OCI-M2 (cell line): Measurements from ENCODE around the gene ATP5MC2.
"Not testable (repeated sequence)": the region's sequence is repeated elsewhere in the genome, so short reads cannot be mapped to it uniquely, and the experiment has no call there.

ENCODE experiments used
- DNase-seq: peaks from one replicate; lab custom pipeline; 2025; ENCODE audit not compliant: unreplicated experiment; lab: John Stamatoyannopoulos, UW

The ATP5MC2 gene

DNA sequence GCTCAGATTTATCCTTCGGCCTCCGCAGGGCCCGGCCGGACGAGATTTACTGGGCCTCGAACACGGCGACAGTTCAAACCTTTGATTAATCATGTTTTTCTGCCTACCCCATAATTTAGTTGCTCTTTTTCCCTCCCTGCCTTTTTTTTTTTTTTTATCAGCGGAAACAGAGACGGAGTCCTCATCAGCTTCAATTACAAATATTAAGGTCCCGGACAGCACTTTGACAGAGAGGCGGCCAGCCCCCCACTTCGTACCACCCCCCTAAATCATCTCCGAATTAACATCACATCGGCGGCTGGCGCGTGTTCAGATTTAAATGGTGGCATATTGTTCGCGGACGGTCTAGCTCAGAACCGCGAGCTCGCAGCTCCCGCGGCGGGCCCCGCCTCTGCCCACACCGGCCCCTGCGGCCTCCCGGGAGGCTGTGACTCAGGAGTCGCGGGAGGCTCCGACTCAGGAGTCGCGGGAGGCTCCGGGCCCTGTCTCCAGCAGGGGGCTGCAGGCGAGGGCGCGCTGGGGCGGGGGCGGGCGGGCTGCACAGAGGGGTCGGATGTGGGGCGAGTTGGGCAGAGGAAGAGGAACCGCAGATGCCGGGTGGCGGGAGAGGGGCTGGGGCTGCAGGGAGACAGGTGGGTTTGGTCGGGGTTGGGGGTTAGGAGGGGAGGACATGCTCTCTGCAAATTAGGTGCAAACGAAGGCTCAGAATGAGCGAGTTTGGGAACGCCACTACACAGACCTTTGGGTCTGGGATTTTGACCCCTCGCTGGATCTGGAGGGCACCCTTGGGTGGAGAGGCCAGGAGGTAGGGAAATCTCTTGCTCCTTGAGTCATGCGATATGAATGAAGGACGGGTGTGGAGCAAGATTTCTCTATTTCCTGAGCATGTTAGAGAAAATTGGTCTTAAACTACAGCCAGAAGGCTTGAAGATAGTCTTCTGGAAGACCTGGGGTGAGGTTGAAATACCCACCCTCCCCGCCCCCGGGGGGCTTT is 19.6 kb upstream of the ATP5MC2 start:
- DNase-seq = no peak

DNA sequence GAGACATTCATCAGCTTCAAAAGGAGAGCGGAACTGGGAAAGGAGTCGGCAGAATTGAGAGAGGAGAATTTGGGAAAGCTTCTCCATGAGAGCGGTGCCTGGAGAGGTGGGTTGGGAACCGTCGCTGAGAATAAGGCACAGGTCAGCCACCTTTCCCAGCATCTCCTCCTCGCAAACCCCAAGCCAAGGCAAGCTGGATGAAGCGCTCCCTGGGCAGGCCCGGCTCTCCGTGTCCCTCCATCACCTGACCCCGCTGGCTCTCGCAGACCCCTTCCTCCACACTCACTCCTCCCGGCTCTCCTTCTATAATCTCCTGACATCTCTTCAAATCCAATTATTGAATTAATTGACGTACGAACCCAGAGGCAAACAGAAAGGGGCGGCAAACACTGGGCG is 18.9 kb upstream of the ATP5MC2 start:
- DNase-seq = no peak

DNA sequence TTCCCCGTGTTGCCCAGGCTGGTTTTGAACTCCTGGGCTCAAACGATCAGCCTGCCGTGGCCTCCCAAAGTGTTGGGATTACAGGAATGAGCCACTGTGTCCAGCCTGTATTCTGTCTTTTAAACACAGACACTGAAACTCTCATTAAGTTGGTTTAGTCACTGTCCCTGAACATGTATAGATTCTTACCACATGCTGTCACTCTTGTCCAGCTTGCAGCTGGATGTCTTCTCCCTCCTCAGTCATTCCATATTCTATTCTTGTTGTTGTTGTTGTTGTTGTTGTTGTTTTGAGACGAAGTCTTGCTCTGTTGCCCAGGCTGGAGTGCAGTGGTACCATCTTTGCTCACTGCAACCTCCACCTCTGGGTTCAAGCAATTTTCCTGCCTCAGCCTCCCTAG is 12.3 kb upstream of the ATP5MC2 start:
- no peak for DNase-seq

DNA sequence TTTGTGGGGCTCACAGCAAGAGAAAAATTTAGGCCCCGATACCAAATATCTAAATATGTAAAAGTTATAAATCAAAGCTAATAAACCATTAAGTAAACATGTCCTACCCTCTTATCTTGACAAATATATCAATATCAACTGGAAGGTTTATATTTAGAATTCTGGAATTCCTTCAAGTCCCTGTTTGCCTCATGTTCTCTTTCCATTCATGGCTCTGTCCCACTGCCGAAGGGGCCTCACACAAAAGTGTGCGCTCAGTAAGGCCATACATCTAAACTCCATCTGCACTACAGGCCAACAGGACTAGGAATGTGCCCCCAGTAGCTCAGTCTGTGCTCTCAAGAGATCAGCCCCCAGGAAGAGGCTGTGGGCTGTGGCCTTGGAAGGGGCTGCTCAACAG is 10.6 kb upstream of the ATP5MC2 start:
- DNase-seq = no peak

DNA sequence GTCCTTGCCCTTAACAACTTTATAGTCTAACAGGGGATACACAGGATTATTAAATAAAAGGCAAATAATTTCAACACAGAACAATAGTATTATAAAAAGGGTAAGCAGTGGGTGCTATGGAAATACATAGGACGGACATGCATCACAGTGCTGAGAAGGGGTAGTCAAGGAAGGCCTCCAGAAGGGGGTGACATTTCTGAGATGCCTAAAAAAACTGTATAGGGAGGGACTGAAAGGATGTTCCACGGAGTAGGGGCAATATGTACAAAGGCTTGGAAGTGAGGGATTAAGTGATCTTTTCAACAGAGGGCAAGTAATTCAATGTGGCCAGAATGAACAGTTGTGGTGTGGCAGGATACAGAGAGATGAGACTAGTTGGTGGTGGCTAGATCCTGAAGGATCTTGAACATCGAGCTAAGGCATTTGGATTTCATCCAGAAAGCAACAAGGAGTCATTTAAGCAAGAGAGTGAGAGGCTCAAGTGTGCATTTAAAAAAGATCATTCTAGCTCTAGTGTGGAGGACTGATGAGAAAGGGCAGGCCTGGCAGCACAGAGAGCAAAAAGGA is 8.9 kb upstream of the ATP5MC2 start:
- no peak for DNase-seq

DNA sequence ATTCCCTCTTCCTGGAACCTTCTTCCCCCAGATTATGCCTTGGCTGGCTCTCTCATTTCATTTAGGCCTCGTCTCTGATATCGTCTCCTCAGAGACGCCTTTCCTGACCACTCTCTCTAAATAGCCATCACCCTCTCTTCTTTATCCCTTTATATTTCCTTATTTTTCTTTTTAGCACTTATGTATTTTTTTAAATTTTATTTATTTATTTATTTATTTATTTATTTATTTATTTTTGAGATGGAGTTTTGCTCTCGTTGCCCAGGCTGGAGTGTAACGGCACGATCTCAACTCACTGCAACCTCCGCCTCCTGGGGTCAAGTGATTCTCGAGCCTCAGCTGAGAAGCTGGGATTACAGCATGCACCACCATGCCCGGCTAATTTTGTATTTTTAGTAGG is 8.1 kb upstream of the ATP5MC2 start:
- DNase-seq = no peak

DNA sequence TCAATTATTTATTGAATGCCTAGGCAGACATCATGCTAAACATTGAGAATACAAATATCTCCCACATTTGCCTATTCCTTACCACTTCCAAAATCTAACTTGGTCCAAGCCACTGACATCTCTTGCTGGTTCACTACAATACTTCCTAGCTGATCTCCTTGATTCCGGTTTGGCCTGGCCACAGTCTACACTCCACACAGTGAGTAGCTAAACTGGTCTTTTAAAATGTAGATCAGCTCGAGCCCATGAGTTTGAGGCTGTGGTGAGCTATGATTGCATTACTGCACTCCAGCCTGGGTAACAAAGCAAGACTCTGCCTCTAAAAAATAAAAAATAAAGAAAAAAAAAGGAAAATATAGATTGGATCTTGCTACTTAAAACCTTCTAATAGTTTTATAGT is 7.6 kb upstream of the ATP5MC2 start:
- no peak for DNase-seq

DNA sequence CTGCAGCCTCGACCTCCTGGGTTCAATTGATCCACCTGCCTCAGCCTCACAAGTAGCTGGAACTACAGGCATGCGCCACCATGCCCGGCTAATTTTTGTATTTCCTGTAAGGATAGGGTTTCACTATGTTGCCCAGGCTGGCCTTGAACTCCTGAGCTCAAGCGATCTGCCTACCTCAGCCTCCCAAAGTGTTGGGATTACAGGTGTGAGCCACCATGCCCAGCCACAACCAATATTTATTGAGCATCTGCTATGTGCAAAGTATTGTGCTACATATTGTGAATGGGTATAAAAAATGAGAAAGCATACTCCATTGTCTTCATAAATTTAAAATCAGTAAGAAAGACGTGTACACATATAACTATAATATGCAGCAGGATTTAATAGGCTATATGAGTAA is 4.2 kb upstream of the ATP5MC2 start:
- not testable (repeated sequence) for DNase-seq

DNA sequence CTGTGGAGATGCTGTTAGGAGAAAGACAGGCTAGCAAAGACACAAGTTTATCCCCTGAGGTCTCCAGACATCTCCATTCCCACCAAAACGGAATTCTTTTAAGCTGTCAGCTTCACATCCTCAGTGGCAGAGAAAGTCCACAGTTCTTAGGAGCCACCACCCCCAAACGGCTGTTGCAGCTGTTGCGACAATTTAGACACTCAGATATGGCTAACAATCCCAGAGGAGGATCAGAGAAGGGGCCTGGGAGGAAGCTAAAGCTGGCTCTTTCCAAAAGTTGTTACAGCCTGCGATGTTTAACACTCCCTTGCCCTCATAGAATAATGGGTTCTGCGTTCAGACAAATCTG is 1.9 kb upstream of the ATP5MC2 start:
- DNase-seq = no peak

DNA sequence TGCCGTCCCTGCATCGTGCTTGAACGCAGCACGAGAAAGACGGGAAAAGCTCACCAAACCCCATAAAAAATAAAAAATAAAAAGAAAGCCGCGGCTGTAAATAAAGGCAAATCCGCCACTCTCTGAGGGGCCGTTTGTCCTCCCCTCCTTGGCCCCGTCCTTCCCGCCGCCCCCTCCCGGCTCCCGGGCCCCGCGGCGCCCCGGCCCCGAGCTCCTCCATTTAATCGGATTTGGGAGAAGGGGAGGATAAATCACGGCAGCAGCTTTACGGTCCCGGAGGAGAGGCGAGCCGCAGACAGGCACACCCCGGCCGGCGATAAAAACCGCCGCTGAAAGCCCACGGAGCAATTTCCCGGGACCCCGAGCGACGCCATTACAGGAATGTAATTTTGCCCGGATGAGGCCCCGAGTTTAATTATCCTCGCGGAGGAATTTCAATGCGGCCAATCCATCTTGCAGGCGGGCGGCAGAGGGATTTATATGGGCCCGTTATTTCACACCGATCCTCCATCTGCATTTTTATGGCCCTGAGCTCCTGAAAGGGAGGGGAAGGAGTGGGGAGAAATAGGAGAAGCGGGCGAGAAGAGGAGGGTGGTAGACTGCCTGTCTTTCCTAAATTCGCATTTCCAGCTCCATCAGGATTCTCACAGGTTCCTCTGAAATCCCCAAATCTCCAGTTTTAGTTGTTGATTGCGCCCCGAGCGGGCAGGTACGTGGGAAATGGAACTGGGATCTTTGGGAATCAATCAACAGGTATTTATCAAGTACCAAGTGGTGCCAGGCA is 1.3 kb upstream of the ATP5MC2 start:
- no peak for DNase-seq

DNA sequence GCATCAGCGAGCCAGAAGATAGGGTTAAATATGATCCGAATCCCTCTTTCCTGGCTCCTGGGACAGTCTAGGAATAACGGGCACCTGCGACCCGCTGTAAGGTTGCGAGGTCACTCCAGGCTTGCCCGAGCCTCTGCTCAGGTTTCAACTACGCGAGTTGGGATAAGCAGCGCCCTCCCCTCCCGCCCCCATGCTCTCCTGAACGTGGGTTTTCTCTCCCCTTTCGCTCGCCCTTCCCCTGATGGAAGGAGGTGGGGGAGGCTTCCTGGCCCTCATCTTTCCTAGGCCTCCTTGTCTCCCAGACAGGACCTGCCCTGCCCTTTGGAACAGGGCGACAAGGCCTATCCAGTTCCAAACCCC is 753 bp upstream of the ATP5MC2 start:
- DNase-seq = no peak

DNA sequence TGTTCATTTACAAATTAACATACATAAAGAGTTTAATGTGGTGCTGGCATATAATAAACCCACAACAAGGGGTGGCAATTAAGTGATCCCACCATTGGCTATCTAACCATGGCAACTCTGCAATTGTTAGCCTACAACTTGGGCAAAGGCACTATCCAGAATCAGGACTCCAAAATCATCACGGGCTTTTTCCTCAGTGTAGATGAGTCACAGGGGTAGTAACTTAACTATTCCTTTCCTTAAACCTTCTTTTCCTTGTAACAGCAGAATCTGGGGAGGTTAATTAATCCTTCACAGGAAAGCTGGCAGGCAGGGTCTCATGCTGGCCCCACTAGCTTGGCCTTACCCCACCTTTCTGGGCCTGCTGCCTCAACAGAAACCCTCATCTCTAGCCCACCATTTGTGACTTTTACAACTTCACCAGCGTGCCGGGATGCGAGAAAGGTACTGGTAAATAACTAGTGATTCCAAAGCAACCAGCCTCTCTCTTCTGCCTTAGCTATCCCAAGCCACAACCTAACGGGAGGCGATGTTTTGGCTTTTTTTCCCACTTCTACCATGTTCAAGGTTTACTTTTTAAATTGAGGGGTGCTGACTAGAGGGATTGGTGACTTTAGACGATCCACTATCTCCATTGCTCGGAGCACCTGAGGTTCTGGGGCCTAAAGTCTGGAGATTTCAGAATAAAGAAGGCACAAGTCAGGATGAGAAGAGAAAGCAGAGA is 744 bp downstream of the ATP5MC2 start:
- DNase-seq = no peak

DNA sequence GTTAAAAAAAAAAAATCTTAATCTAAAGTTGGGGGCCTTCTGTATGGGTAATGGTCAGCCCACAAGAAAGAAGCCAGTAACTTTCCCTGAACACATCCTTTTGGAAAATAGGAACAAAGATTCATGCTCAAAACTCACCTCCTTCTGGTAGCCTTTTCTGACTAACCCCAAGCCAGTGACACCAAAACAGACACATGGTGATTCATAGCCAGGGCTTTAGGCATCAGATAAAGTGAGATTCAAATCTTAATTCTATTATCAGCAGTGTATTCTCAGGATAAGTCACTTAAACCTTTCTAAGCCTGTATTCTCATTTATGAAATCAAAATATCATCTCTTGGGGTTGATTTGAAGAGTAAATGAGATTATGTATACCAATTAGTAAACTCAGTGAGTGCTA is 4.9 kb downstream of the ATP5MC2 start:
- no peak for DNase-seq

DNA sequence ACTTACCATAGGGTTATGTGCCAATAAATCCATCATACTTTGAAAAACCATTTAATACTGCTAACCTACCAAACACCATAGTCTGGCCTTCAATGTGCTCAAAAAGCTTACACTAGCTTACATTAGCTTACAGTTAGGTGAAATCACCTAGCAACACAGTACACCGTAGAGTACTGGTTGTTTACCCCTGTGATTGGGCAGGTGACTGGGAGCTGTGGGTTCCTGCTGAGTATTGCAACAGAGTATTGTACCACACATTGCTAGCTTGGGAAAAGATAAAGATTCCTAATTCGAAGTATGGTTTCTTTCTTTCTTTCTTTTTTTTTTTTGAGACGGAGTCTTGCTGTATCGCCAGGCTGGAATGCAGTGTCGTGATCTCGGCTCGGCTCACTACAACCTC is 5.6 kb downstream of the ATP5MC2 start:
- DNase-seq = no peak

DNA sequence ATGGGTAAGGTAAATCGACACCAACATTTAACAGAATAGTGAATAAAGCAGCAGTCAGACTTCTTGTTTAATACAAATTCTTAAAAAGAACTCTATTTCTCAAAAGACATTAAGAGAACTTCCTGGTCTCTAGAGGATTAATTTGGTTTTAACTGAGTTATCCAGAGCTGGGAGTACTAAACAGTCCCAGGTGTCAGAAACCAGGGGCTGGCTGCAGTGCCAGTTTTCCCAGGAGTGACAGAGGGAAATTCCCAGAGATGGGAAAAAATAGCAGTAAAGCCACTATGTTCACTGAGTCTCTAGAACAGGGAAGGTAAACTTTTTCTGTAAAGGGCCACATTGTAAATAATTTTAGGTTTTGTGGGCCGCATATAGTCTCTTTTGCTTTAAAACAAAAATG is 8.8 kb downstream of the ATP5MC2 start:
- no peak for DNase-seq

DNA sequence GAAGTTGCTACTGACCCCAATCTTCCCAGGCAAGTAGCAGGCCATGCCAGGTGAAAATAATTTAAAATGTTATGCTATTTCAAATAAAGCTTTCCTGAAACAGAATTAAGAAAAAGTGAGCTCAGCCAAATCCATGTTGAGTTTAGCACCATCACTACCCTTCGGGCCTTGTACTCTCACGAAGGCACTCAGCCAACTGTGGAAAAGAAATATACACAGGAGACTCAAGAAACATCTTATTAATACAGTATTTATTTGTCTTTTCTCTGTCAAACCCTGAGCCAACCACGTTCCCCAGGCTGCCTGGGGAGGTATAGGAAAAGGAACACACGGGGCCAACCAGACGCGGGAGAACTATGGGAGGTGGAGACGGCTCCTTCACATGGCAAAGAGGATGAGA is 10.9 kb downstream of the ATP5MC2 start:
- no peak for DNase-seq

DNA sequence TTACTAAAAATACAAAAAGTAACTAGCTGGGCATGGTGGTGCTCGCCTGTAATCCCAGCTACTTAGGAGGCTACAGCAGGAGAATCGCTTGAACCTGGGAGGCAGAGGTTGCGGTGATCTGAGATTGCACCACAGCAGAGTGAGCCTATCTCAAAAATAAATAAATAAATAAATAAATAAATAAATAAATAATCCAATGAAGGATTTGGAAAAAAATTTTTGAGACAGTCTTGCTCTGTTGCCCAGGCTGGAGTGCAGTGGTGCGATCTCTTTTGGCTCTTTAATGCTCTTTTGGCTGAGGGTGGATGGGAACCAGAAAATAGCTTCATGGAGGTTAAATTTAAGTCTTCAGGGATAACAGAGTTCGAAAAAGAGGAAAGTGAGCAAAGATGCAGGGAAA is 11.7 kb downstream of the ATP5MC2 start:
- DNase-seq = no peak

DNA sequence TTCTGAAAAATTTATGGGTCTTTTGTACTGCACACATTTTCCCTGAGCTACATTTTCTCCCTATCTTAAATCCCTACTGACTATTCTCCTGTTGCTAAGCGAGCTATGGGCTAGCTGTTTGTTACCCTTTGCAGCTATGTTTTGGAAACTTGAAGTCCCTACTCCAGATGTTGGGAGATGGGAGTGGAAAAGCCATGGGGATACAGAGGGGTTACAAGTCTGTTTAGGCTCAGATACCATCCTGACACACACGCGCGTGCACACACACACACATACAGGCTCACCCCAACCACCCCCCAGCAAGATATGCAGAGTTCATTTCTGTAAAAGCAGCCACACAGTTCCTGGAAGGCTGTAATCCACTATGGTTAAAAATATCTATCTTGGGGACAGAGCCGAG is 15.8 kb downstream of the ATP5MC2 start:
- DNase-seq = no peak

DNA sequence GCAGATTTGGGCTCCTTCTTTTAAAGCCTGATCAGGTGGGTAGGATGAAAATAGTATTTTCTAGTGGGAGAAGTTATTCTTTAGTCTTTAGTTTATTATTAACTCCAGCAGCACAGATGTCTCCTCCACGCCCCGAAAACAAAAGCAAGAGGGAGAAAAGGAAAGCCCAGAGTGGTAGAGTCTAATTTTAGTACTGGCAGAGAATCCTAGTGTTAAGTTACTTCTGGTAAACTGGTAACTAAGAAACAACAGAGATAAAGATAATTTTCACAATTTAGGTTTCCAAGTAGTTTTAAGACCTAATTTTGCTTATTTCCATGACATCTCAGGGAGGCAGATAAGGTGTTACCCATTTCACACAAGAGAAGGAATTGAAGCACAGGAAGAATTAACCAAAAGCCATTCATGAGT is 16.3 kb downstream of the ATP5MC2 start:
- DNase-seq = no peak

DNA sequence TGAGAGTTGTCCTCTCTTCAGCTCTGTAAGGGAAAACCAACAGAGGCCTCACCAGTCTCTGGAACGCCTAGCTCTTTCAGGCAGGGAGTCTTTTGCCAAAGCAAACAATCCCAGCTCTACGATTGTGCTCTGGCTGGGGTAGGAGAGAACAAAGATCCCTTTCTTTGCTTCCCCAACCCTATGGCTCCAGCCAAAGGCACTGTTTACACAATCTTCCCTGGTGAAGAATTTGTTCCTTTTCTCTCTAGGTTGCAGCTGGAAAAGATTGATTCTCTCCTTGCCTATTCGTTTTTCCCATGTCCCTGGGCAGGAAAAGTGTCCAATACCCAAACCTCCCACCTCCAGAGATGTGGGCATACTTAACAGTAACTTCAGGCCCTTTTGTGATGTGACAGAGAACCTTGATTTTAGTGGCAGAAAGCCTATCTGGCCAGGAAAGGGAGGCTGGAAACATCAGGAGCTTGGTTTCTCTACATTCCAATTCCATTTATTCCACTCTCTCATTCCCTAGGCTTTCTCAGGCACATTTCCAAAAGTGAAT is 16.8 kb downstream of the ATP5MC2 start:
- DNase-seq = no peak

DNA sequence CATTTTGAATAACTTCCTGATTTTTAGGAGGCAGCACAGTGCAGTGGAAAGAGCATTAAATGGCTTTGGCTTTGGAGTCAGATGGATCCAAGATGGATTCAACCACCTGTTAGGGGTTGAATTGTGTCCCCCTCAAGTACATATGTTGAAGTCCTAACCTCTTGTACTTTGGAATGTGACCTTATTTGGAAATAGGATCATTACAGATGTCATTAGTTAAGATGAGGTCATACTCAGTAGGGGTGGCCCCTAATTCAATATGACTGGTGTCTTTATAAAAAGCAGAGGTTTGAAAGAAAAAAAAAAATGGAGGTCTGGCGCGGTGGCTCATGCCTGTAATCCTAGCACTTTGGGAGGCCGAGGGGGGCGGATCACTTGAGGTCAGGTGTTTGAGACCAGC is 18.8 kb downstream of the ATP5MC2 start:
- no peak for DNase-seq
